NK-92 treated with Interleukin-12 subunit alpha and Interleukin-12 subunit beta, amount 100 ng/mL, for 24 hours (cell line): Measurements from ENCODE around the gene MPHOSPH10.
A peak's percentile ranks its signal among the peaks of the same experiment; 100 is the strongest.
"Not testable (repeated sequence)": the region's sequence is repeated elsewhere in the genome, so short reads cannot be mapped to it uniquely, and the experiment has no call there.

Experiments
- DNase-seq: peaks from one replicate; lab custom pipeline; 2025; lab: John Stamatoyannopoulos, UW

MPHOSPH10 gene, protein sequence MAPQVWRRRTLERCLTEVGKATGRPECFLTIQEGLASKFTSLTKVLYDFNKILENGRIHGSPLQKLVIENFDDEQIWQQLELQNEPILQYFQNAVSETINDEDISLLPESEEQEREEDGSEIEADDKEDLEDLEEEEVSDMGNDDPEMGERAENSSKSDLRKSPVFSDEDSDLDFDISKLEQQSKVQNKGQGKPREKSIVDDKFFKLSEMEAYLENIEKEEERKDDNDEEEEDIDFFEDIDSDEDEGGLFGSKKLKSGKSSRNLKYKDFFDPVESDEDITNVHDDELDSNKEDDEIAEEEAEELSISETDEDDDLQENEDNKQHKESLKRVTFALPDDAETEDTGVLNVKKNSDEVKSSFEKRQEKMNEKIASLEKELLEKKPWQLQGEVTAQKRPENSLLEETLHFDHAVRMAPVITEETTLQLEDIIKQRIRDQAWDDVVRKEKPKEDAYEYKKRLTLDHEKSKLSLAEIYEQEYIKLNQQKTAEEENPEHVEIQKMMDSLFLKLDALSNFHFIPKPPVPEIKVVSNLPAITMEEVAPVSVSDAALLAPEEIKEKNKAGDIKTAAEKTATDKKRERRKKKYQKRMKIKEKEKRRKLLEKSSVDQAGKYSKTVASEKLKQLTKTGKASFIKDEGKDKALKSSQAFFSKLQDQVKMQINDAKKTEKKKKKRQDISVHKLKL

DNA sequence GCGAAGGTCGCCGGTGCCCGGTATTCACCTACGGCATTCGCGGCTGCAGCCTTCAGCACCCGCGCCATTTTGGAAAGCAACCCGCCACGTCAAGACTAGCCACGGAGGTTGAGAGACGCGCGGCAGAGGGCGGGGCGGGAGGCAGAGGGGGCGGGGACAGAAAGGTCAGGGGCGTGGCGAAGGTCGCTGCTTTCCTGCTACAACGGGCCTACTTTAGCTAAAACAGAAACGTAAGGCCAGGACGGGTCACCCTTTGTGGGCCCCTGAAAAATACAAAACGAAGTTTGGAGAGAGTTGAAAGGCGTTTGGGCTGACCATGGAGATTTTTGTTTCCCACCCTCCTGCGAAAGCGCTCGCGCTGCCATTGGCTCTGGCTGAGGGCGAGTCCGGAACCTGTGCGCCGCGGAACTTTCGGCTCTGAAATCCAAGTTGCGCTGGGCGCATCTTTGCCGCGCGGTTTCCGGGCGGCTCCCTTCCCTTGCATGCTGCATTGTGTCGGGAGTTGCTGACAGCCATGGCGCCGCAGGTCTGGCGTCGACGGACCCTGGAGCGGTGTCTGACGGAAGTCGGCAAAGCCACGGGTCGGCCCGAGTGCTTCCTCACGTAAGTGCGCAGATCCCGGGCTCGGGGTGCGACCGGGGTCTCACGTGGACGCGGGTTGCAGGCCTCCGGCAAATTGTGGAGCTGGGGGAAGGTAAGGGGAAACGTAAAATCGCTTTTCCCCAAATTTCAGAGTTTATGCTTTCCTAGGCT lies at the start of gene MPHOSPH10, which contains the start of gene MCEE:
Gene MPHOSPH10 (plus strand): TSS at position 483 of the 753 bp plus-strand sequence. CDS start 32 bp downstream, at position 515.
Gene MCEE (minus strand): TSS at position 78 of the 753 bp plus-strand sequence. CDS start 10 bp downstream, at position 68.
- peak; percentile 81 for DNase-seq

DNA sequence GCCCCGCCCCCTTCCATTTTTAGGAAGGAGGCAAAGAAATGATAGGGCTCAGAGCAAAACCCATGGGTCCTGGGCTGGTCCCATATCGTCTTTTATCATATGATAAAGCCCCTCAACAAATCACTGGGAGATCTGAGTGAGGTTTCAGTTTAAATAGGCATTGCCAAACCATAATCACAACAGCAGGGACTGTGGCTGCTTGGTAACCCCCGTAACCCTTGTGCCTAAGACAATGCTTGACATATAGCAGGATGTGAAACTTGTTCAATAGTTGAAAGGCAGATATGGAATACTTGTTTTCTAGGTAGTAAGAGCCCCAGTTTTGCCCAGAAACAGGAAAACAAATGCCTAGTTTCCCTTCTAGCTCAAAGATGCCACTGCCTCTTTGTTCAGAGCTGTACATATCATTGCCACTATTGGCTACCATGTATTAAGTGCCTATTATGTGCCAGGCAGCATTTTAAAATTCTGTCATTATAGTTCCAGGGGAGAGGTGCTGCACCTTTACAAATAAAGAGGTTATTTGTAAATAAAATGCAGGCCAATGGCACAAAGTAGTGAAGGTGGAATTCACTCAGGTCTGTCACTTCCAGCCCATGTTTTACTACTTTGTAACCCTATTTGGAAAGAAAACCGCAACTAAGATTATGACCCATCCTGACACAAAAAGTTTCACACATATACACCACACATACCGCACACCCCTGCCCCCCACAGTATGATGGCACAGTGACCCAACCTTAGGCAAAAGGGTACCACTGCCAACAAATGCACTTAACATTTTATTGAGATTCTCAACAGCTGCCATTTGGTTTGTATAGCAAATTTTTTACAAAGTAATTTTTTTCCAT lies 47.8 kb upstream of the MPHOSPH10 start:
- DNase-seq = peak; percentile 55

DNA sequence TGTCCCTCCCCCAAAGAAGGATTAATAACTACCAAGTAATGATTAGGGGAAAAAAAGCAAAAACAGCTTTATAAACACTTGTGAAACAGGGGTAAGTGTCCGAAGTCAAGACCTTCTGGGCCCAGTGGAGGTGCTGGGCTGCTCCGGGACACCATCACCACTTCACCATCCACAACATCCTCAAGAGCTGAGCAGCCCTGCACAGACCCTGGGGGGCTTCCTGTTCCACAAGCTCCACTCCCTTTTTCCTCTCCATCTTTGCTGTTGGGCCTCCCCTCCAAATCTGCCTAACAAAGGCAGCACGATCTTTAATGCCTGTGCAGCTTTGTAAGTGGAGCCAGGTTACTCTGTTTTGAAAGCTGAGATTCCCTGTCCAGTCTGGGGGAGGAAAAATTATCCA lies 47.1 kb upstream of the MPHOSPH10 start:
- DNase-seq = not testable (repeated sequence)

DNA sequence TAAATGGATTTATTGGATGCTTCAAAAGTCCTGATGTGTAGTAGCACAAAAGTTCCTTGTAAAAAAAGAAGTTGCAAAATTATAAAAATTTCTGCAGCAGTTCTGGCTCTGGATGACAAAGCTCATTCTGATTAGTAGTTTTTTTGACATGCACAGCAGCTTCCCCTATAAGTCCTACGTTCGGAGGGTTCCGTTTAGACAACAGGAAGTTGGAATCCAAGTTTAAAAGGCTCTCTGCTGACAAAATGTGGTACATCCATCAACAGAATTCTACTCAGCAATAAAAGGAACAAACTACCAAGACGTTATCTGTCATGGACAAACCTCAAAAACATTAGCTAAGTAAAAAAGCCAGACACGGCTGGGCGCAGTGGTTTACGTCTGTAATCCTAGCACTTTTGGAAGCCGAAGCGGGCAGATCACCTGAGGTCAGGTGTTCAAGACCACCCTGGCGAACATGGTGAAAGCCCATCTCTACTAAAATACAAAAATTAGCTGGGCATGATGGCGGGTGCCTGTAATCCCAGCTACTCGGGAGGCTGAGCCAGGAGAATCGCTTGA lies 46.6 kb upstream of the MPHOSPH10 start:
- not testable (repeated sequence) for DNase-seq

DNA sequence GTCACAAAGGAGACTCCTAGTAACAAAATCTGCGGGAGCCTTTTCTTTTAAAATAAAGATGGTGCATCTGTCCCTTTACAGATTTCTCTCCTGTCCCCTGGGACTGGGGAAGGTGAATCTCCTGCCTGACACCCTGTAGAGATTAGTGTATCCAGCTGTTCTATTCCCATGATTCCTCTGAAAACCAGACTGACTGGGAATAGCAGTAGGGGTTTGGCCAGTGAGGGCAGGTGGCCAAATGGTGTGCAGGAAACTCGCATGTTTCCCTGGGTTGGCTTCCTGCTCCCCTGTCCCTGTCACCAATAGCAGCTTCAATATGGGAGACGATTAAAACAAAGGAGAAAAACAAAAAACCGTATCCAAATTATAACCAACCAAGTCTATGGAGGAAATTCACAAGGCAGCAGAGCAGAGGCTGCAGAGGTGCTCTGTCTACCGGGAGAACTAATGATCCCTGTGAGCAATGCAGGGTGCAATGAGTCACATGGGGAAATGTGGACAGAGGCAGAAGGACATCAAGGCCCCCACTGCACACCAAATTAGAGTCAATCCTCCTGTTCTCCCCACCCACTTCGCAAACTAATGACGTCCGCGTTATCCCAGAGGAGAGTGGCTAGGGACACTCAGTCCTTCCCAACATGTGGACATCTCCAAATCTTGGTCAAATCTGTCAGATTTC lies 45.0 kb upstream of the MPHOSPH10 start:
- not testable (repeated sequence) for DNase-seq

DNA sequence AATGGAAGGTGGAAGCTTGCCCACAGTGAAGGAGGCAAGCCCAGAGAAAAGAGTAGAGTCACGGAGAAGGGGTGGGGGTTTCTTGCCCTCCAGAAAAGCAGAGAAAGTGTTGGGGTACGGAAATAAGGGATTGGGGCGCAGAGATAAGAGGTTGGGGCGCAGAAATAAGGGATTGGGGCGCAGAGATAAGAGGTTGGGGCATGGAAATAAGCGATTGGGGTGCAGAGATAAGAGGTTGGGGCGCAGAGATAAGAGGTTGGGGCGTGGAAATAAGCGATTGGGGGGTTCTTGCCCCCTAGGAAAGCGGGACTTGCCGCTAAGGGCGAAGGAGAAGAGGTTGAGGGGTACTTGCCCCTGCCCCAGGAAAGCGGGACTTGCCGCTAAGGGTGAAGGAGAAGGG lies 41.0 kb upstream of the MPHOSPH10 start:
- not testable (repeated sequence) for DNase-seq

DNA sequence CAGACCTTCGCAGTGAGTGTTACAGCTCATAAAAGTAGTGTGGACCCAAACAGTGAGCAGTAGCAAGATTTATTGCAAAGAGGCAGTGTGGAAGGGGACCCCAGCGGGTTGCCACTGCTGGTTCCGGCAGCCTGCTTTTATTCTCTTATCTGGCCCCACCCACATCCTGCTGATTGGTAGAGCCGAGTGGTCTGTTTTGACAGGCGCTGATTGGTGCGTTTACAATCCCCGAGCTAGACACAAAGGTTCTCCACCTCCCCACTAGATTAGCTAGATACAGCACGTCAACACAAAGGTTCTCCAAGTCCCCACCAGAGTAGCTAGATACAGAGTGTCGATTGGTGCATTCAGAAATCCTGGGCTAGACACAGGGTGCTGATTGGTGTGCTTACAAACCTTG lies 38.6 kb upstream of the MPHOSPH10 start:
- not testable (repeated sequence) for DNase-seq

DNA sequence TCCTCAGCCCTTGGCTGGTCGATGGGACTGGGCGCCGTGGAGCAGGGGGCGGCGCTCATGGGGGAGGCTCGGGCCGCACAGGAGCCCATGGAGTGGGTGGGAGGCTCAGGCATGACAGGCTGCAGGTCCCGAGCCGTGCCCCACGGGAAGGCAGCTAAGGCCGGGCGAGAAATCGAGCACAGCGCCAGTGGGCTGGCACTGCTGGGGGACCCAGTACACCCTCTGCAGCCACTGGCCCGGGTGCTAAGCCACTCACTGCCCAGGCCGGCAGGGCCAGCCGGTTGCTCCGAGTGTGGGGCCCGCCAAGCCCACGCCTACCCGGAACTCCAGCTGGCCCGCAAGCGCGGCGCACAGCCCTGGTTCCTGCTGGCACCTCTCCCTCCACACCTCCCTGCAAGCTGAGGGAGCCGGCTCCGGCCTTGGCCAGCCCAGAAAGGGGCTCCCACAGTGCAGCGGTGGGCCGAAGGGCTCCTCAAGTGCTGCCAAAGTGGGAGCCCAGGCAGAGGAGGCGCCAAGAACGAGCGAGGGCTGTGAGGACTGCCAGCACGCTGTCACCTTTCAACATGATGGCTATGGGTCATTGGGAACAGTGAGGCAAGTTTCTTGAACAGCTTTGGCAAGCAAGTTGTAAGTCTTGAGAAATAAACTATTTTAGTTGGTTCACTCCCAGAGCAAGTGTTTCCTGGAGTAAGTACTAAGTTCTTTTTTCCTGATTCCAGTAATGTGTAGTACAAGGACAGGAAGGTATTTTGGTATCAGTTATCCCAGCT lies 37.8 kb upstream of the MPHOSPH10 start:
- DNase-seq = not testable (repeated sequence)

DNA sequence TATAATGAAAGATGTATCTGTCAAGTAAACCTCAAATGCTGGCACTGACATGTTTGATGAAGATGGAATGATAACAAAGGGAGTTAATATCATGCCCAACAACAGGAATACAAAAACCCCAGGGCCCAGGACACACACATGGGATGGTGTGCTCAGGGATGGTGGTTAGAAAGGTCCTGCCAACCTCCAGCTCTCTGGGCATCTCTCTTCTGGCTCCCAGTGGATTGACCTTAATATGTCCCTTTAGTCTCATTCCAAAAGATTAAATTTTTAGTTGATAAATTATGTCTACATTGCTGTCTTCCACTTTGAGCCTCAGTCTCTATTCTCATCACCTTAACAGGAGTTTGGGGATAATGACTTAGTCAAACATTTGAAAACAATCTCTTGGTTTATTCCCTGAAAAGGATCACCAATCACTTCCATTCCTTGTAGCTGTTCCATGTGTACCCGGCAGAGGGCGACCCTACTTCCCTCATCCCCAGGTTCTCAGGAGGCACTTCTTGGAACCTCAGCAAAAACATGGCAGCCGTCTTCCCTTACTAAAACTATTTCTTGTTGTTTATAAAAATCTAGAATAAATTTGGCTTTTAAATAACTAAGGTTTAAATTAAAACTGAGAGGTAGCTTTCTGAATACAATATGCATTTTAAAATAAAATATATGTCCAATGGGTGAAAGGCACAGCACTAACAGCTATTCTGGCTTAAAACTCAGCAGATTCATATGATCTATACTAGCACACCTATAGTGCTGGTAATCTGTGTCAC lies 30.1 kb upstream of the MPHOSPH10 start:
- no peak for DNase-seq

DNA sequence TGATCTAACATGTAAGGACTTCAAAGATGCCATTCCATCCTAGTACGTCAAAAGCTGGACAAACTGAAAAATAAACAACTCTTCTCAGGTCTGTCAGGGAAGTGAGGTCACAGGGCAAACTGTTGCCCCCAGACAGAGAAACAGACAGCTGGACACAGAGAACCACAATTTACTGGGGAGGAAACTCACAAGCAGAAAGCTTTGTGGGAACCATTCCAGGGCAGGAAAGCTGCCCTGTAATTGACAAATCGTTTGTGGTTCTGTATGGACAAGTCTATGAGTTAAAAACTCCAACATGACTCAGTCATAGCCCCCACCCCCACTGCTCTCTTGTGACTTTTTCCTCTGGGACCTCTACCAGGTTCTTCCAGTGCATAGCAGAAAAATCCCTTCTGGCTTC lies 28.8 kb upstream of the MPHOSPH10 start:
- no peak for DNase-seq

DNA sequence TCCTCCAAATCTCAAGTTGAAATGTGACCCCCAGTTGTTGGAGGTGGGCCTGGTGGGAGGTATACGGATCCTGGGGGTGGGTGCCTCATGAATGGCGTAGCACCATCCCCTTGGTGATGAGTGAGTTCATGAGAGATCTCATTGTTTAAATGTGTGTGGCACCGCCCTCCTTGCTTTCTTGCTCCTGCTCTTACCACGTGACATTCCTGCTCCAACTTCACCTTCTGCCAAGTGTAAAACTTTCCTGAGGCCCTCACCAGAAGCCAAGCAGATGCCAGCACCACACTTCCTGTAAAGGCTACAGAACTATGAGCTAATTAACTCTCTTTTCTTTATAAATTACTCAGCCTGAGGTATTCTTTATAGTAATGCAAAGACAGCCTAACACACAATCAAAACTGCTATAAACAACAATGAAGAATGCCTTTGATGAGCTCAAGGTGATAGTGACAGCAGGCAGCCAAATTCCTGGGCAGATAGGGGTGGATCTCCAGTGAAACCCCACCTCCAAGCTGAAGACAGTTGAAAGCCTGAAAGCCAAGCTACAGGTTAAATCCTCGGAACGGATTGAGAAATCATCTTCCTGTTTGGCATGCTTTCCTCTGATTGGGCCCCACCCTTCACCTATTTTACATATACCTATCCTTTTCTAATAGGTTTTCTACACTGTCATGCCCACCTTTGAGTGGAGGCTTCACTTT lies 27.3 kb upstream of the MPHOSPH10 start:
- DNase-seq = no peak

DNA sequence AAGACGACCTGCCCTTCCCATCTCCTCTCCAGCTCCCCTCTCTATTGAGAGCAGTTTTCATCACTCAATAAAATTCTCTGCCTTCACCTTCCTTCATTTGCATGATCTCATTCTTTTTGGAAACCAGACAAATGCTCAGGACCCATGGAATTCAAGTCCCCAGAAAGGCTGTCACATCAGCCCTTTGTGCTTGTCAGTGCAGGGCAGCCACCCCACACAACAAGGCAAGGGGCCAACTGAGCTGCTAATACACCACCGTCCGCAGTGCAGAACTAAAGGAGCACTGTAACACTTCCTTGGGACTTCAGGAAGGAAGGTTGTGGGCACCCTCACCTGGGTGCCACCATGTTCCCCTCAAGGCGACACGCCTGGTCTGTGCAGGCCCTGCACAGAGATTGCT lies 26.6 kb upstream of the MPHOSPH10 start:
- DNase-seq = no peak

DNA sequence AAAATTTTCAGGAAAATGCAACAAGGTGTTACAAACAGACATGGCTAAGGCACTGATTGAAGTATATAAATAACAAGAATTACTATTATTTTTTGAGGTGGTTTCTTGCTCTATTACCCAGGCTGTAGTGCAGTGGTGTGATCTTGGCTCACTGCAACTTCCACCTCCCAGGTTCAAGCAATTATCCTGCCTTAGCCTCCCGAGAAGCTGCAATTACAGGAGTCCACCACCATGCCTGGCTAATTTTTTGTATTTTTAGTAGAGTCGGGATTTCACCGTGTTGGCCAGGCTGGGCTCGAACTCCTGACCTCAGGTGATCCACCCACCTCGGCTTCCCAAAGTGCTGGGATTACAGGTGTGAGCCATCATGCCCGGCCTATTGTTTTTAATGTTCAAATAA lies 24.0 kb upstream of the MPHOSPH10 start:
- DNase-seq = not testable (repeated sequence)

DNA sequence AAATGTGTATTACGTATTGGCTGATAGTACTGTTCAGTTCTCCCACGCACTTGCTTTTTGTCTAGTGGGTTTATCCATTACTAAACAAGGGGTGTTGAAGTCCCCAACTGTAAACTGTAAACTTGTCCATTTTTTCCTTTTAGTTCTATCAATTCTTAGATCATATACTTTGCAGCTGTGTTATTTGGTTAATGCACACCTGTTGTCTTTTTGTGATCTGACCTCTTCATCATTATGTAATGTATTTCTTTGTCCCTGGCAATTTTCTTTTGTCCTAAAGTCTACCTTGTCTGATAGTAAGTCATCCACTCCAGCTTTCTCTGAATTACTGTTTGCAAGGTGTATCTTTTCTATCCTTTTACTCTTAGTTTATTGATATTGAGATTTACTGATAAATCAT lies 22.3 kb upstream of the MPHOSPH10 start:
- DNase-seq = no peak

DNA sequence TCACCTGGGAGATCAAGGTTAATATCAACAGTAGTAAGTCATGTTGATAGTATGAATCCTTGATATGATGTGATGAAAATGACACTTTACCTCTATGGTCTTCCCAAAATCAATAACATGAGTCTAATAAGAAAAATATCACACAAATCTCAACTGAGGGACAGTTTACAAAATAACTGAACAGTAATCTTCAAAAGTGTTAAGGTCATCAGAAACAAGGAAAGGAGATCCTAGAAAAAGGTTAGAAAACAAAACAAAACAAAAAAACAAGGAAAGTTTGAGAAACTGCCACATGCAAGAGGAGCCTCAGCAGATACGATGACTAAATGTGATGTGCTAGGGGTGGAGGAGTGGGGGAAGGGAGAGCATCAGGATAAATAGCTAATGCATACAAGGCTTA lies 16.6 kb upstream of the MPHOSPH10 start:
- DNase-seq = no peak

DNA sequence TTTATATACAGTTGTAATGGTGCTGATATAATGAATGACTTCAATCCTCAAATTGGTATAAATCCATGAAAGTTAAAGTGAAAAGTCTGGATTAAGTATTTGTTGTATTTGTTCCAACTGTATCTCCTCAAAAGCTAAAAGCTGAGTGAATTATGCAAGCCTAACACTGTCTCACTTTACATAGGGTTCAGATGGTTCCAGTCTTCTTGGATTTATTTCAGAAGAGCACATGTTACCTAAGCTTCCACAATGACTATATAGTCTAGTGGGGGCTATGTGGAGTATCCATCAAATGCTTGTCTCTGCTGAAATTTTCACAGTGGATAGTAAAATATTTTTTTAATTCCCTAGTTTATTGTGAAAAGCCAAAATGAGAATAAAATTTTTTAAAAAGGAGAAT lies 13.4 kb upstream of the MPHOSPH10 start:
- no peak for DNase-seq

DNA sequence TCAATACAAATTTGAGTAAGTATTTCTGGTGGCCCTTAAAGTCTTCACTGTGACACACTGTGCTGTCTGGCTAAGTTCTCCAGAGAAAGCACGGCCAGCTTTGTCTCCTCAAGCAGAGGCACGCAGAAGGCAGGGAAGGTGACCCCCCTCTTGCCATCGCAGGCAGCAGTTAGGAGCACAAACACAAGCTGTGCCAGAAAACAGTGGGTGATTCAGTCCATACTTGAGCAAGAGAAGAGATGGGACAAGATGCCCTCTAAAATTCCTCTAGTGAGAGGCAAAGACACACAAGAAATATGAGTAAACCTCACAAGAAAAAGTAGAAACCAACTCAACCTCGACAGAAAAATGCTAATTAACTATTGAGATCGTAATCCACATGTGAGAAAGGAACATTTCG lies 10.2 kb upstream of the MPHOSPH10 start:
- no peak for DNase-seq

DNA sequence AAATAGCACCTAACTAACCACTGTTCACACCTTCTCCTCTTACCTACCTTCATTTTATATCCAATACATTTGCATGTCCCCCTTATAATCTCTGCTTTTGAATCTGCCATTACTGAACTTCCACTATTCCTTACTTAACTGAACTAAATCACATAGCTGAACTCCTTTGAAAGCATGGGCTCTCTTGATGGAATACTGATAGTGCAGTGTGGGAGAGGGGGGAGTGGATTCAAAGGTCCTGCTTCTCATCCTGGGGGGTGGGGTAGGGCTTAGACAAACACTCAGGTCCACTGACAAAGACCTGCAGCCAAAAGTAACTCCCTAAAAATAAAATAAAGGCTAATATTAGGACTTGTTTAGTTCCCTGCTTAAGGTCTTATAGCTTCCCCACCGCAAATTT lies 9.0 kb upstream of the MPHOSPH10 start:
- no peak for DNase-seq
